ENCODE results near the gene SYNGR3.

DNA sequence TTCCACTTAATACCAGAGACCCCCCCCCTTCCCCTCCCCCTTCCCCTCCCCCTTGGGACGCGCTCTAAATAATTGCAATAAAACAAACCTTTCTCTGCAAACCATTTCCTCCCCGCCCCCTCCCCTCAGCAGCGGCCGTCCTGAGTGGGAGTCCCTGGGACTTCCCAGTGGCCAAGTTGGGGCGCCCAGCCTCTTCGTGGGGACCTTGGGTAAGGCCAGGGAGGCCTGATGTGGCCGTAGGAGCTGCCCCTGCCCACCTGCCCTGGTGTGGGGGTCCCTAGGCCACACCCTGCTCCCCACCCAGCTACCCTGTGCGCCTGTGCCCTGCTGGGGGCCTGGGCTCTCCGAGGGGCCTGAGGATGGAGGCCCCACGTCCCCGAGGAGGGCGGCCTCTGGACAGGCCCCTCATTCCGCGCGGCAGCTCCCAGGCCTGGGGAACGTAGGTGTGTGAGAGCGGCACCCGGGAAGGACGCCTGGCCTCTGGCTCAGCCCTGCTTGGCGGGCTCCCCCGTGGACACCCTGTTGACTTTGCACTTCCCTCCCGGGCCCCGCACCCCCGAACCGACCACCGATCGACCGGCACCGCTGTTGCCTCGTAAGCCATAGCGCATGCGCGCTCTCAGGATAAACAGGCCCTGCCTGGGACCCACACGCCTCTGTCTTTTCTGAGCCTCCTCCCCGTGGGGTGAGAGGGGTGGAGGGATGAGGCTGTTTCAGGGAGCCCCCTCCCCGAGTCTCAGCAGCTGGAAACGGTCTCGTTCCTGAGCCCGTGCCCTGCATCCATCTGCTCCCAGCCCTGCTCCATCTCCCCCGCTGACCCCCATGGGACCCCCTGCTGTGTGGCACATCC is 48.8 kb downstream of the SYNGR3 start:
- TF ChIP-seq, protein P1, sequence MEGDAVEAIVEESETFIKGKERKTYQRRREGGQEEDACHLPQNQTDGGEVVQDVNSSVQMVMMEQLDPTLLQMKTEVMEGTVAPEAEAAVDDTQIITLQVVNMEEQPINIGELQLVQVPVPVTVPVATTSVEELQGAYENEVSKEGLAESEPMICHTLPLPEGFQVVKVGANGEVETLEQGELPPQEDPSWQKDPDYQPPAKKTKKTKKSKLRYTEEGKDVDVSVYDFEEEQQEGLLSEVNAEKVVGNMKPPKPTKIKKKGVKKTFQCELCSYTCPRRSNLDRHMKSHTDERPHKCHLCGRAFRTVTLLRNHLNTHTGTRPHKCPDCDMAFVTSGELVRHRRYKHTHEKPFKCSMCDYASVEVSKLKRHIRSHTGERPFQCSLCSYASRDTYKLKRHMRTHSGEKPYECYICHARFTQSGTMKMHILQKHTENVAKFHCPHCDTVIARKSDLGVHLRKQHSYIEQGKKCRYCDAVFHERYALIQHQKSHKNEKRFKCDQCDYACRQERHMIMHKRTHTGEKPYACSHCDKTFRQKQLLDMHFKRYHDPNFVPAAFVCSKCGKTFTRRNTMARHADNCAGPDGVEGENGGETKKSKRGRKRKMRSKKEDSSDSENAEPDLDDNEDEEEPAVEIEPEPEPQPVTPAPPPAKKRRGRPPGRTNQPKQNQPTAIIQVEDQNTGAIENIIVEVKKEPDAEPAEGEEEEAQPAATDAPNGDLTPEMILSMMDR (IDR thresholded peaks at IDR 0.05; ENCODE audit: insufficient read depth, low read depth, low read length), result no peak
- TF ChIP-seq EZH2 (IDR thresholded peaks at IDR 0.05; ENCODE audit: insufficient read depth, low read length), result no peak
